SH-SY5Y (cell line): Measurements from ENCODE around the gene P4HB.

Experiments used
- GATA2 ChIP-seq: IDR thresholded peaks from 2 replicates; pipeline ENCODE4 v1.6.1; 2011; ENCODE audit warnings: mild to moderate bottlenecking, low read depth, low read length
- GATA3 ChIP-seq: IDR thresholded peaks from 2 replicates; pipeline ENCODE4 v1.6.1; 2011; ENCODE audit warnings: low read depth, mild to moderate bottlenecking, low read length, moderate library complexity

DNA sequence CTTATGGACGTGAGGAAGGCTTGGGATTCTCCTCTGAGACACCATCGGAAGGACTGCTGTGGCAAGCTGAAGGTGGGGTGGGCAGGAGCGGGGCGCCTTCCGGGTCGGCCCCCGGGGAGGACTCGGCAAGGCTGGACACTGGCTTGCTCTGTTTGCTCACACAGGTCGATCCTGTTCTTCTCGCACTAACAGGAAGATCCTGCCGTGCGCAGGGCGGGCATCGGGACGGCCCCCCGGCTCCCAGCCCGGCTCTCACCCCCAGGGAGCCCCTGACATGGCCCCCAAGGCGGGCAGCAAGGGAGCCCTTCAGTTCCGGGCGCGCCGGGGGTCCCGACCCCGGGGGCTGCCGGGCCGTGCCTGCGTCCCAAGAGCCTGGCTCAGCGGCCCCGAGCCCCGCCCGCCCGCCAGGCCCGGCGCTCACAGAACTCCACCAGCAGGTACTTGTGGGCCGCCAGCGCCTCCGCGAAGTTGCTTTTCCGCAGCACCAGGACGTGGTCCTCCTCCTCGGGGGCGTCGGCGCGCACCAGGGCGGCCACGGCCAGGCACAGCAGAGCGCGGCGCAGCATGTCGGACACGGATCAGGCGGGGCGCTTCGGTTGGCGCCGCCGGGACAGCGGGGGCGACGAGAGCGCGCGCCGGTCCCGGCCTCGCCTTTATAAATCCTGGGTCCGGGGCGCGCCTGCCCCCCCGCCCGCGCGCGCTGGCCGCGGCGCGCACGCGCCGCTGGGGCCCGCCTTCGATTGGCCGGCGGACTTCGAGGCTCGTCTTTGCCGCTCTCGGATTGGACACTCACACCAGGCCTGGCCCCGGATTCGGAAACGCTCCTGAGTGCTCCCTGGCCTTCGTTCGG lies at the start of gene P4HB:
- 0 out of 2 replicates have a peak, but pooled peaks have one; percentile 4 for TF ChIP-seq GATA2
- no peak for TF ChIP-seq GATA3
